HuH-7 (cell line): ENCODE results near the gene GPR17.

Experiments used
- DNase-seq: peaks from one replicate; pipeline ENCODE4 v3.0.0; 2011; ENCODE audit warnings: low spot score

The GPR17 gene

DNA sequence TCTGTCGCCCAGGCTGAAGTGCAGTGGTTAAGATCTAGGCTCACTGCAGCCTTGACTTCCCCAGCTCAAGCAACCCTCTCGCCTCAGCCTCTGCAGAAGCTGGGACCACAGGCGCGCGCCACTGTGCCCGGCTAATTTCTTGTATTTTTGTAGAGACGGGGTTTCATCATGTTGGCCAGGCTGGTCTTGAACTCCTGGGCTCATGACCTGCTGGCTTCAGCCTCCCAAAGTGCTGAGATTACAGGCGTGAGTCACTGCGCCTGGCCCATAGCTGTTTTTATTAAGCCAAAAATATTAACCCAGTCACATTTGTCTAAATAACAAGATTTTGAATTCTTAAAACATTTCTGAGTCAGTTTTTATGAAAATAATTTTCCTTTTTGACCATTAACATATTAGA, 49.0 kb downstream of the GPR17 start:
- no peak for DNase-seq

DNA sequence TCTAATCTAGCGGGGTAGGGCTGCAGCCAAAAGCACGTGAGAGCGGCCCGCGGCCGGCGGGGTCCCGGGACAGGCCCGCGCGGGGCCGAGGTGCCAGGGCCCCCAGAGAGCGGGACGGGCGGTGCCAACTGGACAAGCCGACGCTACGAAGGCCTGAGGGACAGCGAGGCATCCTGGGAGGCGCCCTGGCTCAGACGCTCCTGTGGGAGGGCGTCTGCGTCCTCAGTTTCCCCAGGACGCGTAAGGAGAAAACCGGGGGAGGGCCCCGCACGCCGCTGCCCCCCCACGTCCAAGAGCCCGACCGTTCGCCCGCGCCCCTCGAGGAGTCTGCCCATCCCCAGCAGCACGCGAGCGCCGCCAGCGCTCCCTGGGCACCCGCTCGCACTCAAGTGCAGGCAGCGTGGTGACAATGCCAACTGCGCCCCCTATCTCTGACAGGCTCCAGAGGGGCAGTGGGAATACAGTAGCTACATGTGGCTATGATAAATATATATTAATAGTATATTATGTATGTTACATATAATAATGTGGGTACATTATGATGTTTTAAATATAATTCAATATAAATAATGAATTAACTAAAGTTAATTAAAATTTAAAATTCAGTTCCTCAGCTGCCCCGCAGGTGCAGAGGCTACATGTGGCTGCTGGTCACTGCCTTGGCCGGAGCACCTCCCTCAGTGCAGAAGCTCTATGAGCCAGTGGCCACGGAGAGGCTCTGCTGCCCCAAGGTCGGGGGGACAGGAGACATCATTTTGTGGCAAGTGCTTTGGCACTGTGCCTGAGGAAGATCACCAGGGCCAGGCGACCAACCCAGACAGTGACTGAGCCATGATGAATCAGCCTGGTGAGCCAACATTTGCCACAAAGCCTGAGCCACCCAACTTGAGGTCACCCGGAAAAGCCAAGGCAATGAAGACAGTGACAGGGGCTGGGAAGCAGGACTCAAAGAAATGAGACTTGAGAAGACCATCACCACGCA, 49.8 kb downstream of the GPR17 start:
- DNase-seq = no peak

DNA sequence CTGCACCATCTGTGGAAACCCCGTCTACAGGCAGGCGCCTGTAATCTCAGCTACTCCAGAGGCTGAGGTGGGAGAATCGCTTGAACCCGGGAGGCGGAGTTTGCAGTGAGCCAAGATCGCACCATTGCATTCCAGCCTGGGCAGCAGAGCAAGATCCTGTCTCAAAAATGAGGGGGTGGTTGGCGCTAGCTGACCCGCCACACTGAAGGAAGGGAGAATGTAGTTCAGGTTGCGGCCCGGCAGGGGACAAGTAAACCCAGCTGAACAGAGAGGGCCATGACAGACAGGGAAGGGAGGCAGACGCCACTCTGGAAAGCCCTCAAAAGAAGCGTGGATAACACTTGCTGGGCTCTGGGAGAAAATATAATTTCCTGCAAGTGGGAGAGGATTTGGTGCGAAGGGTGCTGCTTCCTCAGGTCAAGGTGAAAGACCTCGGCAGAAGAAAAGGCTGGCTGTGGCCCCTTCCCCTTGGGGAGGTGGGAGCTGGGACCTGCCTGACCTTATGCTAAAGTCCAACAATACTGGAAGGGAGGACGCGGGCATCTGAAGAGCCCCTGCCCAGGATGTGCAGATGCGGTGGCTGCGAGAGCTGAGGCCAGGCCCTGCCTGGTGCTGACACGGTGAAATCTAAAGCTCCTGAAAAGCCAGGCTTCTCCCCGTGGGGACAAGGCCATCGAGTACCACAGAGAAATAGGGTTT, 51.7 kb downstream of the GPR17 start:
- DNase-seq = no peak

DNA sequence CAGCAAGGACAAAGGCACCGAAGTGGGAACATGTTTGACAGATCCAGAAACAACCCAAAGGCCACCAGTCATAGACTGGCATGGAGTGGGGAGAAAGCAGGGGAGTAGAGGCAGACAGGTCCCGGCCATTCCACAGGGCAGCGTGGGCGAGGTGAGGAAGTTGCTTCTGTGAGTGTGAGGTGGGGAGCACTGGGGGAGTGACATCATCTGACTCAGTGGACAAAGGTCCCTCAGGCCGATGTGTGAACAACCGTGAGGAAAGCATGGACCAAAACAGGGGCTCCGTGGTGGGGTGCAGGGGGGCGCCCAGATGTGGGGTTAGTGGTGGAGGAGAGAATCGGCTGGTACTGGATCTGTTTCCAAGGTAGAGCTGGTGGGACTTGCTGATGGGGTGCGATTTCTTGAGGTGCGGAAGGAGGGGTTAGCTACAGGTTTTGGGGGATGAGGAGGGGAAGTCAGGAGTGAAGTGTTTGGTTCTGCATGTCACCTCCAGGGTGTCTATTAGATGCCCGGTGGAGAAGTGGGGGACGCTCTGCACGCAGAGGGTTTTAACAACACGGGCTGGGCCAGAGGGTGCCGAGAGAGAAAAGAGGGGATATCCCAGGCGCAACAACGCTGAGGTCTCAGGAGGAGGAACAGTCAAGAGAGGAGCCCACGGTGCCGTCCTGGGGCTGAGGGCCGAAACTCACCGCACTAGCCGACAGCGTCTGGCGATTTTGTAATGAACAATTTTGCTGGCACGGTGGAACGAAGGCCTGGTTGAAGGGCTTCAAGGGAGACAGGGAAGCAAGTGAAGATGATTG, 52.8 kb downstream of the GPR17 start:
- DNase-seq = no peak

DNA sequence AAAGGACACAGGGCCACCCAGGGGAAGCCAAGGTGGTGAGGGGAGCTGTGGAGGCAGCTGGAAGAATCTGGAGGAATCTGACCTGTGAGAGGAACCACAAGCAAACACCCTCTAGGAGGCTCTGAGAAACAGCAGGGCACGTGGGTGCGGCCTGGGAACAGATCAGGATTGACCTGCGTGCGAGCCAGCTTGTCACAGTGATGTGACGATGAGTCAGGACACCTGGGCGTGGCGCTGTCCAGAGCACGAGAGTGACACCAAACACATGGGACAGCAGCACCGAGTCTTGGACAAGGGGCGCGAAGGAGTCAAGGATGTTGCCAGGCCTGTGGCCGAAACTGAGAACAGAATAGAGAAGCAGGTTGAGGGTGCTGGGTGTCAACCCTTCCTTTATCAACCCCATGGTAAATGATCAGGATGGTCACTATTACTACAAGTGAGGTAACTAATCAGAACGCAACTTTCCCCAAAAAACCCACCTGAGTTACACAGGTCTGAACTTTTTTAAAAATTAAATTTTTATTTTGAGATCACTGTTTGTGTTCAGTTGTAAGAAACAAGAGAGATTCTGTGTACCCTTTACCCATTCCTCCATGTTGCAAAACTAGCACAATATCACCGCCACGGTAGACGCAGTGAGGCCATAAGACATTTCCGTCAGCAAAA, 54.7 kb downstream of the GPR17 start:
- peak; percentile 92 for DNase-seq

DNA sequence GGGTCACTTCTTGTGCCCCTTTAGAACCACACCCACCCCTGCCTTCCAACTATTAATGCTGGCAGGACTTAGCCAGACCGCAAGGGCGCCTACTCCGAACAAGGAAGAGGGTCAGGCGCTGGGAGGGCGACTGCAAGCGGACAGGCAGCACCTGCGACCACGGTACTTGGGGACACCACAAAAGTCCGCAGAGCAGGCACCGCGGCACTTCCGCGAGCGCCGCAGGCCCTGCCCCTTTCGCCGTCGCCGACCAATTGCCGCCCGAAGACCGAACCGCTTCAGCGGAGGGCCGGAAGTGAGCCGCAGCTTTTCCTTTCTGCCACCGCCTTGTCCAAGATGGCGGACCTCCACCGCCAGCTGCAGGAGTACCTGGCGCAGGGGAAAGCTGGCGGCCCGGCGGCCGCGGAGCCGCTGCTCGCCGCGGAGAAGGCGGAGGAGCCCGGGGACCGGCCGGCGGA, 55.3 kb downstream of the GPR17 start, which contains the start of gene SFT2D3:
Gene SFT2D3, plus strand, starts transcription at position 305 of the 458 bp plus-strand sequence. Its CDS starts 32 bp downstream, at position 337.
- peak; percentile 92 for DNase-seq

DNA sequence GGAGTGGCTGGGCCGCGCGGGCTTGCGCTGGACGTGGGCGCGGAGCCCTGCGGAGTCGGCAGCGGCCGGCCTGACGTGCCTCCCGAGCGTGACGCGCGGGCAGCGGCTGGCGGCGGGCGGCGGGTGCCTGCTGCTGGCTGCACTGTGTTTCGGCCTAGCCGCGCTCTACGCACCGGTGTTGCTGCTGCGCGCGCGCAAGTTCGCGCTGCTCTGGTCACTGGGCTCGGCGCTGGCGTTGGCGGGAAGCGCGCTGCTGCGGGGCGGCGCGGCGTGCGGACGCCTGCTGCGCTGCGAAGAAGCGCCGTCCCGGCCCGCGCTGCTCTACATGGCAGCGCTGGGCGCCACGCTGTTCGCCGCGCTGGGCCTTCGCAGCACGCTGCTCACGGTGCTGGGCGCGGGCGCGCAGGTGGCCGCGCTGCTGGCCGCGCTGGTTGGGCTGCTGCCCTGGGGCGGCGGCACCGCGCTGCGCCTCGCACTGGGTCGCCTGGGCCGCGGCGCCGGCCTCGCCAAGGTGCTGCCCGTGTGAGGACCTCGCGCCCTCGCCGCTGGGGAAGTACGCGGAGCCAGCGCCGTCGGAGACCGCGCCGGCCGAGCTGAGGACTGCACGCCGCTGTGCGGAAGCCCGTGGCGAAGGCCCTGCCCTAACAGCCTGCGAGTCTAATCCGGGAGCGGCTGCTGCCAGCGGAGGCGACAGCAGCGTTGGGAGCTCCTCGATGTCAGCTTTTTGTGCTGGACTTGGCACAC, 55.9 kb downstream of the GPR17 start:
- DNase-seq = peak; percentile 70
